Lung (tissue), 12 donors: ENCODE measurements around the gene STX16. TPM values are rescaled to one million over a fixed set of nuclear protein-coding genes. Genes with fewer than 3 reads are reported as not detected.

Experiments used
- ATAC-seq: fragments of 200-7000 bp; cut with Tn5 transposase; one replicate; pipeline ENCODE4 v1.9.1; 2020; ENCODE audit warnings: moderate number of reproducible peaks; ENCODE audit not compliant: insufficient read depth, low FRiP score
- DNase-seq, 3 donors: peaks; one replicate each; pipeline ENCODE4 v3.0.0-alpha.2; 2013 to 2017
- H3K27ac ChIP-seq, 2 donors: one replicate each; pipeline ENCODE4 v1.5.1; 2013; ENCODE audit warnings: mild to moderate bottlenecking in 2 of 2, moderate library complexity in 2 of 2, control low read depth in 1 of 2, inconsistent platforms in 1 of 2, low read depth in 1 of 2, low read length in 1 of 2
- H3K27me3 ChIP-seq, 3 donors: one replicate each; pipeline ENCODE4 v1.5.1; 2013; ENCODE audit warnings: low read length in 2 of 3; ENCODE audit not compliant: control insufficient read depth in 3 of 3, insufficient read depth in 3 of 3
- H3K36me3 ChIP-seq, 4 donors: one replicate each; pipeline ENCODE4 v1.5.1; 2013; ENCODE audit warnings: low read length in 4 of 4, mild to moderate bottlenecking in 1 of 4, moderate library complexity in 1 of 4; ENCODE audit not compliant: control insufficient read depth in 4 of 4, insufficient read depth in 4 of 4
- H3K4me1 ChIP-seq, 5 donors: one replicate each; pipeline ENCODE4 v1.5.1; 2013; ENCODE audit warnings: low read length in 5 of 5, mild to moderate bottlenecking in 2 of 5, moderate library complexity in 1 of 5; ENCODE audit not compliant: control insufficient read depth in 5 of 5, insufficient read depth in 5 of 5
- H3K4me3 ChIP-seq: one replicate; pipeline ENCODE4 v1.5.1; 2013; ENCODE audit warnings: mild to moderate bottlenecking, control low read depth, moderate library complexity
- H3K9ac ChIP-seq, 2 donors: one replicate each; pipeline ENCODE4 v1.5.1; 2013; ENCODE audit warnings: low read length in 2 of 2, control low read depth in 1 of 2; ENCODE audit not compliant: insufficient read depth in 1 of 2
- H3K9me3 ChIP-seq, 4 donors: one replicate each; pipeline ENCODE4 v1.5.1; 2013; ENCODE audit warnings: low read length in 3 of 4, mild to moderate bottlenecking in 1 of 4, moderate library complexity in 1 of 4; ENCODE audit not compliant: control insufficient read depth in 4 of 4, insufficient read depth in 3 of 4
- CTCF ChIP-seq: IDR thresholded peaks from 2 replicates; pipeline ENCODE4 v1.5.1; 2012; ENCODE audit warnings: mild to moderate bottlenecking; ENCODE audit errors: control extremely low read depth, extremely low read depth
- WGBS, 2 donors: extraction: QIAGEN DNeasy Blood & Tissue Kit; methylation state at CpG; one replicate each; pipeline ENCODE4 v1.1.7; 2013; 5-methylcytosine and 5-hydroxymethylcytosine counted together
- polyA plus RNA-seq, 2 donors: library from polyadenylated mRNA; stranded (reverse); fragments of 200-250 nt; gene quantifications; one replicate each; pipeline ENCODE4 v1.2.1, GENCODE V29; 2013
- total RNA-seq, 2 donors: library from RNA; depleted of rRNA in 1 of 2; stranded (reverse); fragments of >200 nt in 1 of 2; gene quantifications; one replicate each; pipeline ENCODE4 v1.2.1, GENCODE V29; 2014 to 2021
- donor health status: control.
- donor health status: control.
- donor health status: Bipolar disorder and iron deficiency.
- donor health status: healthy.
- donor health status: DM: yes; HTN: yes; CAD: no.

Gene STX16
- total and polyA plus RNA-seq, 4 donors: 37.1 to 85.2 (median 46.9) TPM

- Histone ChIP-seq H3K9ac (no peak overlapping the region), H3K4me3 (no peak overlapping the region), H3K27me3 (no peaks in the 10 kb centered on the region), H3K36me3 (peaks cover 3 to 13% (median 5%) of the 10 kb centered on the region in 4 donors), H3K4me1 (peaks cover 6 to 22% (median 6%) of the 10 kb centered on the region in 5 donors), H3K9me3 (no peaks in the 10 kb centered on the region), H3K27ac (no peak overlapping the region)
- TF ChIP-seq CTCF: no peak
- 48 to 60% methylated on average over 14 of the region's 14 CpGs for WGBS, 2 donors
- no peak for DNase-seq
- no peak for ATAC-seq
Observed at GRCh38 chr20:58660855-58661597, 9.9 kb downstream of the STX16 start.

GRCh38 chr20:58661598-58662473, 10.8 kb downstream of the STX16 start:
- WGBS, 2 donors: 71 to 80% methylated on average over 12 of the region's 12 CpGs

GRCh38 chr20:58664331-58664730, 13.2 kb downstream of the STX16 start:
- WGBS, 2 donors: 94 to 95% methylated on average over 2 of the region's 2 CpGs
- H3K9ac ChIP-seq: no peak overlapping the region
- no peak for ATAC-seq
- no peaks in the 10 kb centered on the region for H3K9me3 ChIP-seq
- no peak overlapping the region for H3K4me3 ChIP-seq
- no peak overlapping the region for H3K27ac ChIP-seq
- H3K27me3 ChIP-seq: no peaks in the 10 kb centered on the region
- peaks cover 9 to 25% (median 15%) of the 10 kb centered on the region in 4 donors for H3K36me3 ChIP-seq
- H3K4me1 ChIP-seq: peaks cover 0 to 5% (median 0%) of the 10 kb centered on the region in 5 donors
- TF ChIP-seq CTCF: no peak
- no peak for DNase-seq

More at GRCh38 chr20:58661598-58662473, 10.8 kb downstream of the STX16 start:
- no peak for ATAC-seq
- peaks cover 3 to 13% (median 7%) of the 10 kb centered on the region in 4 donors for H3K36me3 ChIP-seq
- no peaks in the 10 kb centered on the region for H3K27me3 ChIP-seq
- H3K9ac ChIP-seq: no peak overlapping the region
- H3K27ac ChIP-seq: no peak overlapping the region
- peaks cover 2 to 14% (median 6%) of the 10 kb centered on the region in 5 donors for H3K4me1 ChIP-seq
- no peak for DNase-seq
- no peak for TF ChIP-seq CTCF
- H3K4me3 ChIP-seq: no peak overlapping the region
- no peaks in the 10 kb centered on the region for H3K9me3 ChIP-seq
